IMR-90 (cell line): ENCODE results near the gene CAMTA1.

Experiments used
- BHLHE40 ChIP-seq: fragments of 150-350 bp; IDR thresholded peaks from 2 replicates; pipeline ENCODE4 v1.6.1; 2016; ENCODE audit warnings: mild to moderate bottlenecking, low read depth, low read length
- CEBPB ChIP-seq: IDR thresholded peaks from 2 replicates; pipeline ENCODE4 v1.6.1; 2012; ENCODE audit warnings: low read depth, low read length, improper control_type of control experiment
- MXI1 ChIP-seq: IDR thresholded peaks from 2 replicates; pipeline ENCODE4 v1.6.1; 2012; ENCODE audit warnings: low read depth, mild to moderate bottlenecking, low read length, moderate library complexity, borderline replicate concordance
- POLR2A ChIP-seq: IDR thresholded peaks from 2 replicates; pipeline ENCODE4 v1.6.1; 2012; ENCODE audit warnings: mild to moderate bottlenecking, low read depth, low read length
- RAD21 ChIP-seq: IDR thresholded peaks from 2 replicates; pipeline ENCODE4 v1.6.1; 2012; ENCODE audit warnings: low read length, improper control_type of control experiment
- RCOR1 ChIP-seq: IDR thresholded peaks from 2 replicates; pipeline ENCODE4 v1.6.1; 2012; ENCODE audit warnings: mild to moderate bottlenecking, low read length, improper control_type of control experiment; ENCODE audit not compliant: insufficient replicate concordance
- RFX5 ChIP-seq: IDR thresholded peaks from 2 replicates; pipeline ENCODE4 v1.8.0; 2012; ENCODE audit warnings: low read depth, mild to moderate bottlenecking, low read length, moderate library complexity
- TF ChIP-seq, protein P1 (sequence below): conservative IDR thresholded peaks from 2 replicates; pipeline ENCODE4 v1.5.1; 2012; ENCODE audit warnings: mild to moderate bottlenecking, low read depth, low read length, improper control_type of control experiment

DNA sequence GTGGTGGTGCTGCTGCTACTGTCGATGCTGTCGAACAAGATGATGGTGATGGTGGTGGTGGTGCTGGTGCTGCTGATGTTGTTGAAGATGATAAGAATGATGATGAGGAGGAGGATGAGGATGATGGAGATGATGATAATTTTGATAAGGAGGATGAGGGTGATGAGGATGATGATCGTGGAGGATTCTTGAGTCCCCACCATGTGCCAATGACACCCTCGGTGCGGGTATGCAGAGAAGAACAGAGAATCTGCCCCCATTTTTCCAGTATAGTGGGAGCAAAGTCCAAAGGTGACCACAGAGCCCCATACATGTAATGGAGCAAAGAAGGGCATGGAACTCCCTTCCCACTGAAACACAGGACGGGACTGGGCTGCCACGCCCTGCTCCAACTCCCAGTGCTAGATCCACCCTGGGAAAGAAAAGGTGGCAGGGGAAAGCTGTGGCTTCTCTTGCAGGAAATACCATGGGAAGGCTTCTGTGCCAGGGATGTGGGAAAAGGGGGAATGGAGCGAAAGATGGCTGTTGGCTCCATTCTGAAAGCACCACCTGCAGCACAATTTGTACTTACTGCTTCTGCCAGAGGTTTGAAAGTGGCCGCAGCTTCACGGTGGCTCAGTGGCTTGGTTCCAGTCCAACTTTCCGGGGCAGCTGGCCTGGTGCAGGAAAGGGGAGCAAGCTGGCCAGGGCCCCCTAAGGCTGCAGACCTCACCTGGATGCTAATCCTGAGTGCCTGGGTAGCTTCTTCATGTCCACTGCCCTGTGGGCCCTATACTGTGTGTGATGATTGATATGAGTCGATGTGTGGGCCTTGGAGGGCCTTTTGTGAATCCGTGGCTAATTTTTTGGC lies 598.6 kb downstream of the CAMTA1 start:
- TF ChIP-seq BHLHE40 = no peak
- TF ChIP-seq, protein P1, sequence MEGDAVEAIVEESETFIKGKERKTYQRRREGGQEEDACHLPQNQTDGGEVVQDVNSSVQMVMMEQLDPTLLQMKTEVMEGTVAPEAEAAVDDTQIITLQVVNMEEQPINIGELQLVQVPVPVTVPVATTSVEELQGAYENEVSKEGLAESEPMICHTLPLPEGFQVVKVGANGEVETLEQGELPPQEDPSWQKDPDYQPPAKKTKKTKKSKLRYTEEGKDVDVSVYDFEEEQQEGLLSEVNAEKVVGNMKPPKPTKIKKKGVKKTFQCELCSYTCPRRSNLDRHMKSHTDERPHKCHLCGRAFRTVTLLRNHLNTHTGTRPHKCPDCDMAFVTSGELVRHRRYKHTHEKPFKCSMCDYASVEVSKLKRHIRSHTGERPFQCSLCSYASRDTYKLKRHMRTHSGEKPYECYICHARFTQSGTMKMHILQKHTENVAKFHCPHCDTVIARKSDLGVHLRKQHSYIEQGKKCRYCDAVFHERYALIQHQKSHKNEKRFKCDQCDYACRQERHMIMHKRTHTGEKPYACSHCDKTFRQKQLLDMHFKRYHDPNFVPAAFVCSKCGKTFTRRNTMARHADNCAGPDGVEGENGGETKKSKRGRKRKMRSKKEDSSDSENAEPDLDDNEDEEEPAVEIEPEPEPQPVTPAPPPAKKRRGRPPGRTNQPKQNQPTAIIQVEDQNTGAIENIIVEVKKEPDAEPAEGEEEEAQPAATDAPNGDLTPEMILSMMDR = no peak
- no peak for TF ChIP-seq POLR2A
- no peak for TF ChIP-seq RFX5
- TF ChIP-seq MXI1 = no peak
- no peak for TF ChIP-seq RCOR1
- no peak for TF ChIP-seq RAD21
- TF ChIP-seq CEBPB = no peak
